ENCODE data around the gene TSPEAR. TPM values are rescaled to one million over a fixed set of nuclear protein-coding genes. Genes with fewer than 3 reads are reported as not detected.
A peak's percentile ranks its signal among the peaks of the same experiment; 100 is the strongest.

Gene TSPEAR
- total and polyA plus RNA-seq, 12 donors, result under 0.01 to 3.4 (median 1.0) TPM; not detected in 3

GRCh38 chr21:44499631-44500030 is 211.7 kb downstream of the TSPEAR start:
- Histone ChIP-seq H3K4me1 (peaks cover 0 to 32% (median 18%) of the 10 kb centered on the region in 9 donors), H3K4me3 (no peak overlapping the region), H3K36me3 (no peaks in the 10 kb centered on the region), H3K9me3 (no peaks in the 10 kb centered on the region), H3K27me3 (peaks cover 0 to 42% (median 6%) of the 10 kb centered on the region in 7 donors), H3K27ac (no peak overlapping the region)
- peak in 1 of 8 donors; percentile 40 for ATAC-seq
- no peak for TF ChIP-seq CTCF (IDR thresholded peaks at IDR 0.05)
- no peak for DNase-seq
- intact Hi-C loops (cut with DNase I), result loop anchor here in 2 of 10 donors (10.0 kb wide), 2 partner anchors 55 to 65 kb away; partner anchors contain the start of genes KRTAP10-2 (in 1 of the 2) and KRTAP10-3 (in 1 of the 2)
- WGBS, 2 donors, result 88 to 89% methylated on average over 23 of the region's 23 CpGs

- DNase-seq (no peak), ATAC-seq (no peak)
- no peaks in the 10 kb centered on the region for H3K36me3 ChIP-seq
- intact Hi-C loops (cut with DNase I), result loop anchor here in 2 of 10 donors (10.0 kb wide), 2 partner anchors 56 to 64 kb away; partner anchors contain the start of genes KRTAP10-2 (in 1 of the 2) and KRTAP10-3 (in 1 of the 2)
- H3K27ac ChIP-seq, result no peak overlapping the region
- H3K9me3 ChIP-seq, result no peaks in the 10 kb centered on the region
- TF ChIP-seq CTCF (IDR thresholded peaks at IDR 0.05), result no peak
- peaks cover 0 to 32% (median 18%) of the 10 kb centered on the region in 9 donors for H3K4me1 ChIP-seq
- no peak overlapping the region for H3K4me3 ChIP-seq
- peaks cover 0 to 45% (median 6%) of the 10 kb centered on the region in 7 donors for H3K27me3 ChIP-seq
- 86 to 93% methylated on average over 18 of the region's 18 CpGs for WGBS, 2 donors
Measured at GRCh38 chr21:44499211-44499560, 212.2 kb downstream of the TSPEAR start.

GRCh38 chr21:44498280-44499210 is 212.8 kb downstream of the TSPEAR start:
- no peak for DNase-seq
- H3K27ac ChIP-seq, result no peak overlapping the region

More at GRCh38 chr21:44498280-44499210, 212.8 kb downstream of the TSPEAR start:
- no peak for ATAC-seq
- Histone ChIP-seq H3K4me1 (peaks cover 0 to 32% (median 18%) of the 10 kb centered on the region in 9 donors), H3K4me3 (no peak overlapping the region), H3K27me3 (peaks cover 0 to 50% (median 6%) of the 10 kb centered on the region in 7 donors), H3K36me3 (no peaks in the 10 kb centered on the region), H3K9me3 (peaks cover 0 to 6% (median 0%) of the 10 kb centered on the region in 11 donors)
- WGBS, 2 donors, result 70 to 75% methylated on average over 27 of the region's 27 CpGs
- intact Hi-C loops (cut with DNase I), result loop anchor here in 2 of 10 donors (10.0 kb wide), 2 partner anchors 56 to 64 kb away; partner anchors contain the start of genes KRTAP10-2 (in 1 of the 2) and KRTAP10-3 (in 1 of the 2)
- no peak for TF ChIP-seq CTCF (IDR thresholded peaks at IDR 0.05)
